WERI-Rb-1 (cell line): ENCODE results near the gene ARFIP2.

Source experiments
- DNase-seq: peaks from one replicate; pipeline ENCODE4 v3.0.0-alpha.2; 2020
- H3K27ac ChIP-seq: fragments of 250-450 bp; sonication (Bioruptor Pico); 2 replicates; pipeline ENCODE4 v1.5.1; 2020; ENCODE audit warnings: mild to moderate bottlenecking, moderate library complexity
- H3K27me3 ChIP-seq: fragments of 250-450 bp; sonication (Bioruptor Pico); 2 replicates; pipeline ENCODE4 v1.5.1; 2021; ENCODE audit warnings: mild to moderate bottlenecking, low read depth, moderate library complexity; ENCODE audit not compliant: insufficient read depth, severe bottlenecking
- H3K36me3 ChIP-seq: fragments of 250-450 bp; sonication (Bioruptor Pico); 2 replicates; pipeline ENCODE4 v1.5.1; 2020; ENCODE audit warnings: mild to moderate bottlenecking, moderate library complexity
- H3K4me3 ChIP-seq: 2 replicates; pipeline ENCODE4 v1.5.1; 2011; ENCODE audit warnings: low read depth, mild to moderate bottlenecking, control low read depth, low read length
- H3K9me3 ChIP-seq: fragments of 250-450 bp; sonication (Bioruptor Pico); 2 replicates; pipeline ENCODE4 v1.5.1; 2021; ENCODE audit warnings: mild to moderate bottlenecking, moderate library complexity; ENCODE audit not compliant: severe bottlenecking
- TF ChIP-seq, protein P1 (sequence below): IDR thresholded peaks from 2 replicates; pipeline ENCODE4 v1.5.1; 2011; ENCODE audit warnings: low read depth, mild to moderate bottlenecking, control low read depth, inconsistent platforms, low read length

Gene ARFIP2

DNA sequence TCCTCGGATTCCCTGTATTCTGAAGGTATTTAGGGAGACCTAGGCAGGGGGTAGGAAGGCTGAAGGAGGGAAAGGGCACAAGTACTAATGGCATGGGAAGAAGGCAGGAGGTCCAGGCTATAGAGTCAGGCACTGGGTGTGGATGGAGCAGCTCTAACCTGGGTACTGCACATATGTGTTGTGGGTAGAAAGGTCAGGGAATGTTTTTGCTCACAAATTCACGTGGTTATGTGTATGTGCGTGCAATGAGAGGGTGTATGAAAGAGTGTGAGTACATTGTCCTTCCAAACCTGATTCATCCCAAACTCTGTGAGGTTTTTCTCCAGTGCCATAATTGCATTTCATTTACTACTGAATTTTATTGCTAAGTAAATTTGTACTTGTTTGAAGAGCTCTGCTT lies 39.1 kb upstream of the ARFIP2 start:
- H3K9me3 ChIP-seq: no peaks in the 10 kb centered on the region
- H3K27me3 ChIP-seq: no peaks in the 10 kb centered on the region
- H3K27ac ChIP-seq: no peak overlapping the region
- no peak for DNase-seq
- H3K4me3 ChIP-seq: no peak overlapping the region
- H3K36me3 ChIP-seq: no peaks in the 10 kb centered on the region
- TF ChIP-seq, protein P1, sequence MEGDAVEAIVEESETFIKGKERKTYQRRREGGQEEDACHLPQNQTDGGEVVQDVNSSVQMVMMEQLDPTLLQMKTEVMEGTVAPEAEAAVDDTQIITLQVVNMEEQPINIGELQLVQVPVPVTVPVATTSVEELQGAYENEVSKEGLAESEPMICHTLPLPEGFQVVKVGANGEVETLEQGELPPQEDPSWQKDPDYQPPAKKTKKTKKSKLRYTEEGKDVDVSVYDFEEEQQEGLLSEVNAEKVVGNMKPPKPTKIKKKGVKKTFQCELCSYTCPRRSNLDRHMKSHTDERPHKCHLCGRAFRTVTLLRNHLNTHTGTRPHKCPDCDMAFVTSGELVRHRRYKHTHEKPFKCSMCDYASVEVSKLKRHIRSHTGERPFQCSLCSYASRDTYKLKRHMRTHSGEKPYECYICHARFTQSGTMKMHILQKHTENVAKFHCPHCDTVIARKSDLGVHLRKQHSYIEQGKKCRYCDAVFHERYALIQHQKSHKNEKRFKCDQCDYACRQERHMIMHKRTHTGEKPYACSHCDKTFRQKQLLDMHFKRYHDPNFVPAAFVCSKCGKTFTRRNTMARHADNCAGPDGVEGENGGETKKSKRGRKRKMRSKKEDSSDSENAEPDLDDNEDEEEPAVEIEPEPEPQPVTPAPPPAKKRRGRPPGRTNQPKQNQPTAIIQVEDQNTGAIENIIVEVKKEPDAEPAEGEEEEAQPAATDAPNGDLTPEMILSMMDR: no peak

DNA sequence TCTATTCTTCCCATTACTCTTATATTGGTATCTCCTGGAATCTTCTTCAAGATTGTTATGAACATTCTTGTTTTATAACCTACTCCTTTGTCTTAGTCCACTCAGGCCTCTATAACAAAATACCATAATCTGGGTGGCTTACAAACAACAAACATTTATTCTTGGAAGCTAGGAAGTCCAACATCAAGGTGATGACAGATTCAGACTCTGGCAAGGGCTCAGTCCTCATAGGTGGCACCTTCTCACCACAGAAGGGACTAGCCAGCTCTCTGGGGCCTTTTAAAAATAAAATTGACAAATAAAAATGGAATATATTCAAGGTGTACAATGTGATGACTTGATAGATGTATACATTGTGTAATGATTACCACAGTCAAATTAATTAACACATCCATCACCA lies 35.7 kb upstream of the ARFIP2 start:
- TF ChIP-seq, protein P1: no peak
- Histone ChIP-seq H3K27me3 (no peaks in the 10 kb centered on the region), H3K36me3 (no peaks in the 10 kb centered on the region; the same call in 1 of the 2 replicates), H3K27ac (no peak overlapping the region), H3K9me3 (no peaks in the 10 kb centered on the region), H3K4me3 (no peak overlapping the region)
- no peak for DNase-seq

DNA sequence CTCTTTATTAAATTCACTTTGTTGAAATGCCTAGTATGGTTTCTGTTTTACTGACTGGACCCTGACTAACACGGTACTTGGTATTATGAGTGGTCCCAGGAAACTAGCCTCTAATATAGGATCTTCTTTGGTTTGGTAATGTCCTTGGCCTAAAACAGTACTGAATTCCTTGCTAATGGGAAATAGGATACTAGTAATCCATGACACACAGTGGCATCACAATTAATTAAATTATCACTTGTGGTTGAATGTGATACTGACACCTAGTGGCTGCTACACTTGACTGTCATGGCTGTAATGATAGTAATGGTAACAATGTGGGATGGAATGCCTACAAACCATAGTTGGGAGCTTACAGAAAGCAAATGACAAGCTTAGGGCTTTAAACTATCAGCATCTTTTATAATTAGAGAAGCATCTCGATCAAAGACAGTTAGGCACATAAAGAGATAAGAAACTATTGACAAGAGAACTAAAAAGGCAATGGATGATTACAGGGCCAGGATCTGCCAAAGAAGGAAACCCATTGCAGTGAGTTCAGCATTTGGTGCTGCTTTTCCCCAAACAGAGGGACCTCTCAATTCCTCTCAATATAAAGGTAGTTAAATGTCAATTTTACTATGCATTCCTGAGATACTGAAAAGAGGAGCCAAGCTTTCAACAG lies 24.6 kb upstream of the ARFIP2 start:
- Histone ChIP-seq H3K9me3 (no peaks in the 10 kb centered on the region), H3K4me3 (no peak overlapping the region), H3K36me3 (no peaks in the 10 kb centered on the region), H3K27me3 (no peaks in the 10 kb centered on the region), H3K27ac (no peak overlapping the region)
- DNase-seq: peak; percentile 24
- TF ChIP-seq, protein P1: peak; percentile 53

DNA sequence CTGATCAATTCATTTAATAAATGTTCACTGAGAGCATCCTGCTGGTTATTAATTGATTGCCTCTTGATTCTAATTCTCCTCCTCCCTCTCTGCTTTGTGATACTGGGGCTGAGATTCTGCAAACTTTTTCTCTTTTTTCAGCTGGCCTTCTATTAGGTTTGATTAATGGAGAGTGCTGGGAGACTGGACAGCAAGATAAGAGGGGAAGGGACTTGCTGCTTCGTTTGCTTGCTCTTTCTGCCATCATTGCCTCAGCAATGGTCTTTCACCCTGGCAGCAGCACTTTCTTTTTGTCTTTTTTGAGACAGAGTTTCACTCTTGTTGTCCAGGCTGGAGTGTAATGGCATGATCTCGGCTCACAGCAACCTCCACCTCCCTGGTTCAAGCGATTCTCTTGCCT lies 23.0 kb upstream of the ARFIP2 start:
- TF ChIP-seq, protein P1: no peak
- no peaks in the 10 kb centered on the region for H3K36me3 ChIP-seq
- no peaks in the 10 kb centered on the region for H3K27me3 ChIP-seq
- H3K4me3 ChIP-seq: no peak overlapping the region
- H3K27ac ChIP-seq: no peak overlapping the region
- DNase-seq: no peak
- H3K9me3 ChIP-seq: no peaks in the 10 kb centered on the region

DNA sequence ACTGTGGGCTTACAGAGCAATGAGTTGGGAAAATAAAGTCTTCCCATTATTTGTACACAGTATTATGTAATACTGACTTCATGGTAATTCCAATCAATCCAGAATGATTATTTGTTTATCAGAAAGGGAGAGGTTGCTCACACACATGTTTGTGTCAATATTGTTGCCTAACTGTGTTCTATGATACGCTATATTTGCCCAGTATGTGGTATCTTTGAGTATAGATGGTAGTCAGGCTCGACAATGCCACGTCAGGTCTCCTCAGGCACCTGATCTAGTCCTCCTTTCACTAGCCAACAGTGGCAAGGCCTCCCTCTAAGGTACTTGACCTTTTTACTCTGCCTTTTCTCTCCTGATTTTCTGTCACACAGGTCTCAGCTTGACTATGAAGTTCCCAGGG lies 21.3 kb upstream of the ARFIP2 start:
- Histone ChIP-seq H3K27me3 (no peaks in the 10 kb centered on the region), H3K36me3 (no peaks in the 10 kb centered on the region), H3K9me3 (no peaks in the 10 kb centered on the region), H3K27ac (no peak overlapping the region), H3K4me3 (no peak overlapping the region)
- TF ChIP-seq, protein P1: no peak
- DNase-seq: no peak

DNA sequence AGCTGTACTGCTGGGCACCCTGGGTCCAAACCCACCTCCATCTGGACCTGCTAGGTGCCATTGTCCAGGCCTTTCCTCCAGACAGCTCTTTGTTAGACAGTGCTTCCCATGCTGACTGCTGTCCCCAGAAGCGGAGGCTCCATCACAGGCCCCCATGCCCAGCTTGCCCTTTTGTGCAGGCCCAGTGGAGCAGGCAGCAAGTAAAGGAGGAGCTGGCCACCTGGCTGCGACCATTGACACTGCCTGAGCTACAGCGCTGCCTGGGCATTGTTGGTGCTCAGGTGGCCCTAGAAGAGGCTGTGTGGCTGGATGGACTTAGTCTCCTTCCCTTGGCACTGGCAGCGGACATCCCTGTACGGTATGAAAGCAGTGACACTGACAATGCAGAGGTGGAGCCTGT lies 17.4 kb upstream of the ARFIP2 start:
- Histone ChIP-seq H3K4me3 (no peak overlapping the region), H3K9me3 (no peaks in the 10 kb centered on the region), H3K27ac (no peak overlapping the region), H3K27me3 (no peaks in the 10 kb centered on the region), H3K36me3 (no peaks in the 10 kb centered on the region; the same call in 1 of the 2 replicates)
- no peak for DNase-seq
- TF ChIP-seq, protein P1: no peak
